ENCODE results near the gene OXNAD1. TPM values are rescaled to one million over a fixed set of nuclear protein-coding genes. Genes with fewer than 3 reads are reported as not detected.

Gene OXNAD1
- total RNA-seq, 2 donors from 2014 or later: 13.5 to 18.8 TPM

DNA sequence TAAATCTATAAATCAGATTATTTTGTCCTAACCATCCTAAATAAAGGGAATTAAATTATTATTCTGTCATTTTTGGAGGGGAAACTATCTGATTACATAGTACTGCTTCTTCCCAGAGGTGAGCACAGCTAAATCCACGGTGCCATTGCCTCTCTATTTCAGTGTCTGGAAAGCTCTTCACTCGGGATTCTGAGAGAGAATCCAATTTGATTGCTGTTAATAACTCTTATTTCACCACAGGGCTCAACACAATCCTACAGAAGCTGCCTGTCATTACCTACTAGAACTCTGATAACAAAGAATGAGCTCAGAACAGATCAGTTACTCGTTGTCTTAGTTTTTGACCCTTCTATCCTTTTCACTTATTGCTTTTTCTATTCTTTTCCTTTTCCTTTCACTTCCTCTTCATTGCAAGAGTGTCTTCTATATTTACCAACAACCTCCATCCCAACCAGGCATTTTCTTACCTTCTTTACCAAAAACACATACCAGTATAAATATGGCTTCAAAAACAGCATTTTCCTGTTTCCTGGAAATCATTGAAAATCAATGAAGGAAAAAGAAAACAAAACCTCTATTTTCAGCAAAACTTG, 30.4 kb downstream of the OXNAD1 start:
- intact Hi-C loops (cut with DNase I): no loop called here
- H3K27ac ChIP-seq: no peak overlapping the region
- no peaks in the 10 kb centered on the region for H3K4me1 ChIP-seq
- no peak for DNase-seq
- no peaks in the 10 kb centered on the region for H3K9me3 ChIP-seq
- 74 to 79% methylated on average over 3 of the region's 3 CpGs for WGBS, 2 donors
- H3K36me3 ChIP-seq (replicated peaks in 1 of 2; ENCODE audit: insufficient read depth in 1 of 2, low read depth in 2 of 2): no peaks in the 10 kb centered on the region
- TF ChIP-seq POLR2A (IDR thresholded peaks at IDR 0.05): no peak
- no peak for TF ChIP-seq CTCF (IDR thresholded peaks at IDR 0.05)
- H3K27me3 ChIP-seq: no peaks in the 10 kb centered on the region
- H3K4me3 ChIP-seq: no peak overlapping the region
- ATAC-seq: no peak

DNA sequence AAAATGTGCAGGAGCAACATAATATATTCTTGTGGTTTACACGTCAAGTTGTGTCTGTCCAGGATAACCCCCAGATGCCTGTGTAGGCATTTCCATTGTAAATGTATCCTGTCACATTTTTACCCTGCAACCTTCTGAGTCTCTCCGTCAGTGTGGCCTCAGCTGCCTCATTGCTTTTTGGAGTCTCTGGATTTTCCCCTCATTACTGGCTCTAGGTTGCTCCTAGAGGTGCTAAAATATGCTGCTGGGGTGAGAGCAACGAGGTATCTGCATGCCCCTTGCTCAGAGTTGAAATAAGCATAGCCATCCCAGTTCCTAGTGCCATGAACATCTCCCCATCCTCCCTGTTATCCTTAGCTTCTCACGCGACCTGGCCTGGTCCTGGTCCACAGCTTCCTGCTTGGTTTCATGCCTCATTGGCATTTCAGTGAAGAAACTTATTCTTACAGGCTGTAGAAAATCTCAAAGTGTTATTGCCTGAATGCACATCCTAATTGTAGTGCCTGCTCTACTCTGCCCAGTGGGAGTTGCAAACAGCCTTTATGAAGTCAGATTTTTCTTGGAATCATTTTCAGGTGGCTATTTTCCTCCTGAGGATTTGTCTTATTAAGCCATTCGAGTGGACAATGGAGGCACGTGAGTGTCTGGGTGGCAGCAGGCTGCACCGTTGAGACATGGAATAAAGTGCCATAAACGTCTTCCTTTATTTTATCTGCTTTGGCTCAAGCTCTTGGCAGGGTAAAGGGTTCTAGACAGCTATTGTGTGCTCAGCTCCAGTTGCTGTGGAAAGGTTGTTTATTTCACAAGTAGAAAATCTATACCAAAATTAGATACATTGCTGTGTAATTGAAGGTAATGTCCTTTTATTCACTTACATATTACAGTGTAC, 33.2 kb downstream of the OXNAD1 start:
- peaks cover 0 to 2% of the 10 kb centered on the region in 2 donors for H3K36me3 ChIP-seq (replicated peaks in 1 of 2; ENCODE audit: insufficient read depth in 1 of 2, low read depth in 2 of 2)
- no peaks in the 10 kb centered on the region for H3K9me3 ChIP-seq
- no peak overlapping the region for H3K4me3 ChIP-seq
- WGBS, 2 donors: 80 to 81% methylated on average over 9 of the region's 9 CpGs
- DNase-seq (no peak), ATAC-seq (no peak)
- intact Hi-C loops (cut with DNase I): no loop called here
- H3K27ac ChIP-seq: no peak overlapping the region
- H3K27me3 ChIP-seq: no peaks in the 10 kb centered on the region
- H3K4me1 ChIP-seq: no peaks in the 10 kb centered on the region
- TF ChIP-seq CTCF (IDR thresholded peaks at IDR 0.05) (no peak), POLR2A (IDR thresholded peaks at IDR 0.05) (no peak)

- WGBS, 2 donors: 81 to 88% methylated on average over 6 of the region's 6 CpGs
- intact Hi-C loops (cut with DNase I): no loop called here
- Histone ChIP-seq H3K4me3 (no peak overlapping the region), H3K27me3 (no peaks in the 10 kb centered on the region), H3K27ac (no peak overlapping the region), H3K36me3 (replicated peaks in 1 of 2; ENCODE audit: insufficient read depth in 1 of 2, low read depth in 2 of 2) (peaks cover 0 to 2% of the 10 kb centered on the region in 2 donors), H3K9me3 (no peaks in the 10 kb centered on the region), H3K4me1 (no peaks in the 10 kb centered on the region)
- ATAC-seq (no peak), DNase-seq (no peak)
- no peak for TF ChIP-seq POLR2A (IDR thresholded peaks at IDR 0.05)
- no peak for TF ChIP-seq CTCF (IDR thresholded peaks at IDR 0.05)
Observed at GRCh38 chr3:16298891-16299290, 33.9 kb downstream of the OXNAD1 start.

DNA sequence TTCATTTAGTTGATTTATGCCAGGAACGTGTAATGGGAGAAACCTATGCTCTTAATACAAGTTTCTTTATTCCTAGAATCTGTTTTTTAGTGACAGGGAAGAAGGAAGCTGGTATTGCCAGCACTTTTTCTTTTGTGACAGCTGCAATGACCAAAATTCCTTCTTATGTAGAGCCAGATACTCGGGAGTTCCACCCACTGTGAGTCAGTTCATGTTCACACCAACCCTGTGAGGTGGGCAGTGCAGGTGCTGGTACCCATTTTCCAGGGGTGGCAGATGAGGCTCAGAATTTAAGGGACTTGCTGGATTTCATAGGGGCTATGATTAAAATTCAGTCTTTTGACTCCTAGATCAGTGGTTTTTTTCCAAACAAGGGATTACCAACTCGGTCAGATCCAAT, 34.7 kb downstream of the OXNAD1 start:
- no peak for TF ChIP-seq POLR2A (IDR thresholded peaks at IDR 0.05)
- Histone ChIP-seq H3K27me3 (no peaks in the 10 kb centered on the region), H3K36me3 (replicated peaks in 1 of 2; ENCODE audit: insufficient read depth in 1 of 2, low read depth in 2 of 2) (peaks cover 0 to 2% of the 10 kb centered on the region in 2 donors), H3K4me3 (no peak overlapping the region), H3K27ac (no peak overlapping the region), H3K9me3 (no peaks in the 10 kb centered on the region), H3K4me1 (no peaks in the 10 kb centered on the region)
- no peak for ATAC-seq
- intact Hi-C loops (cut with DNase I): no loop called here
- DNase-seq: no peak
- 76 to 80% methylated on average over 3 of the region's 3 CpGs for WGBS, 2 donors

DNA sequence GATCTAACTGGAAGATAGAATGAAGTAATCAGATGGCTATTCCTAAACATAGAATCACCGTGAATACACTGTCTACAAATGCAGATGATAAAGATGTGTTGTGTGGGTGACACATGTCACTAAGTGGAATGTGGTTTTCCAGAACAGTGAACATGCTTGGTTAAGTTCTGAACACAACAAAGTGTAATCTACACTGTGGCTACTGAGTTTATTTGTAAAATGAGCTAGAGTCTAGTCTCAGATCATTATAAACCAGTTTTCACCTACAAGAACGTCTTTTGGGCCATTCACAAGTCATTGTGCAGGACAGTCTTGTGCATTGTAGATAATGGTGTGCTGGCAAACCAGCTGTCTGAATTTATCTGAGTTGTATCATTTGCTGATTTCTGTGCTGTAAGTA, 35.3 kb downstream of the OXNAD1 start:
- Histone ChIP-seq H3K9me3 (no peaks in the 10 kb centered on the region), H3K4me3 (no peak overlapping the region), H3K27ac (no peak overlapping the region), H3K4me1 (no peaks in the 10 kb centered on the region), H3K36me3 (replicated peaks in 1 of 2; ENCODE audit: insufficient read depth in 1 of 2, low read depth in 2 of 2) (peaks cover 0 to 2% of the 10 kb centered on the region in 2 donors), H3K27me3 (no peaks in the 10 kb centered on the region)
- 81 to 85% methylated on average over 2 of the region's 2 CpGs for WGBS, 2 donors
- DNase-seq: no peak
- intact Hi-C loops (cut with DNase I): no loop called here
- no peak for TF ChIP-seq POLR2A (IDR thresholded peaks at IDR 0.05)
- no peak for ATAC-seq

All from body of pancreas (tissue), 4 donors.